Stomach (tissue), 9 donors: ENCODE data around the gene POP5. TPM values are rescaled to one million over a fixed set of nuclear protein-coding genes. Genes with fewer than 3 reads are reported as not detected.

Source experiments
- DNase-seq, 2 donors: peaks; one replicate each; pipeline versions ENCODE4 v3.0.0 to v3.0.0-alpha.2; 2013 to 2019
- H3K27ac ChIP-seq, 5 donors: fragments of 200-600 bp in 4 of 5; sonication (generic) in 4 of 5; one replicate each; pipeline ENCODE4 v1.5.1; 2013 to 2019; ENCODE audit warnings: mild to moderate bottlenecking in 1 of 5, moderate library complexity in 1 of 5
- H3K27me3 ChIP-seq, 3 donors: fragments of 200-600 bp; sonication (generic); one replicate each; pipeline ENCODE4 v1.5.1; 2017 to 2019; ENCODE audit warnings: mixed run types in 1 of 3
- H3K36me3 ChIP-seq, 4 donors: fragments of 200-600 bp; sonication (generic); 1 replicate in 3 of 4; 2 replicates in 1 of 4; pipeline ENCODE4 v1.5.1; 2016 to 2019
- H3K4me1 ChIP-seq, 4 donors: fragments of 200-600 bp; sonication (generic); one replicate each; pipeline ENCODE4 v1.5.1; 2016 to 2019
- H3K4me3 ChIP-seq, 4 donors: fragments of 200-600 bp; sonication (generic) in 3 of 4; one replicate each; pipeline ENCODE4 v1.5.1; 2016 to 2019; ENCODE audit warnings: mild to moderate bottlenecking in 1 of 4
- H3K9me3 ChIP-seq, 4 donors: fragments of 200-600 bp; sonication (generic); one replicate each; pipeline ENCODE4 v1.5.1; 2016 to 2019
- EP300 ChIP-seq: sonication (generic); formaldehyde crosslinking; IDR thresholded peaks from one replicate; pipeline ENCODE4 v1.6.1; 2017; ENCODE audit warnings: antibody characterized with exemption
- POLR2A ChIP-seq, 4 donors: fragments of 450-650 bp; IDR thresholded peaks; one replicate each; pipeline ENCODE4 v1.6.1; 2016; ENCODE audit warnings: antibody characterized with exemption in 4 of 4, control low read depth in 2 of 4, mild to moderate bottlenecking in 1 of 4, moderate library complexity in 1 of 4
- POLR2AphosphoS5 ChIP-seq, 3 donors: sonication (generic); formaldehyde crosslinking; IDR thresholded peaks; one replicate each; pipeline ENCODE4 v1.6.1; 2016; ENCODE audit warnings: antibody characterized with exemption in 3 of 3
- WGBS, 5 donors: extraction: QIAGEN DNeasy Blood & Tissue Kit in 3 of 5; methylation state at CpG; one replicate each; pipeline versions ENCODE4 v1.1.5 to v1.1.7; 2013 to 2018; 5-methylcytosine and 5-hydroxymethylcytosine counted together
- intact Hi-C: fragments of 100-400 bp; cut with DNase I; formaldehyde crosslinking; loops from one replicate; pipeline ENCODE4 v1.15.1; 2023; ENCODE audit warnings: low total_unique reads
- polyA plus RNA-seq, 3 donors: library from polyadenylated mRNA; stranded (reverse); fragments of 200-250 nt; gene quantifications; one replicate each; pipeline ENCODE4 v1.2.3, GENCODE V29; 2013
- total RNA-seq, 5 donors: library from RNA; depleted of rRNA; stranded (reverse); fragments of >200 nt; gene quantifications; one replicate each; pipeline versions ENCODE4 v1.1.0 to v1.2.3, GENCODE V29; 2014 to 2016
- TF ChIP-seq, protein P1 (sequence below), 7 experiments: fragments of 450-650 bp in 4 of 7; fragments of 200-600 bp in 3 of 7; sonication (generic) in 3 of 7; IDR thresholded peaks; one replicate each; pipeline ENCODE4 v1.5.1; 2016 to 2019; ENCODE audit warnings: antibody characterized with exemption in 7 of 7, control low read depth in 2 of 7, mild to moderate bottlenecking in 1 of 7
- donor health status: healthy with polysubstance abuse.
- donor health status: Bipolar disorder and iron deficiency.
- donor health status: healthy.

POP5 gene
- total and polyA plus RNA-seq, 8 donors: 10.5 to 62.3 (median 35.0) TPM

DNA sequence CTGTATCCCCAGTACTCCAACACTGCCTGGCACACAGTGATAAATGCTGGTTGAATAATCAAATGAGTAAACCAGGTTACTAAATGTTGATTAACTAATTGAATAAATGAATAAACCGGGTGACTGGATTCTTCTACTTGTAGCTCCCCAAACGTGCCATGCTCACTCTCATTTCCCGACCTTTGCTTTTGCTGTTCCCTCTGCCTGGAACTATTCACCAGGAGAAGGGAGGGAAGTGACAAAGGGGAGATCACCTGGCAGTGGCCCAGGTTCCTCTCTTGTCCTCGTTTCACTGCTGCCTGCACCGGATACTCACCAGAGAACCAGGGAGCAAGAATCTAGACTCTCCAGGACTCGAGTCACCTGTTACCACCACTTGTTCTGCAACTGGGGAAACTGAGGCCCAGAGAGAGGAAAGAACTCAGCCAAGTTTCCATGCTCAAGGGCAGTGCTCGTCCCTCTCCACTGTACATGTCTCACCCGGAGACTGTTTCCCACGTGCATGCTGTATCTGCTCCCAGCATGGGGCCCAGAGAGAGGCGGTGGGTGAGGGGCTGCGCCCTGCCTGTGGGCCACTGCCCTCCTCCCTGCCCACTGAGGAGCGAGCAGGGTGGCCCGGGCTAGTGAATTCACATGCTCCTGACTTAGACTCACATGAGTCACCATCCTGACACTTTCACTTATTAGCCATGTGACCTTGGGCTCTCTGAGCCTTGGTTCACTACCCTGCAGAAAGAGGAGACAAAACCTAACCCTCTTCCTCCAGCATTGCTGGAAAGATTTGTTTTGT is 17.7 kb upstream of the POP5 start:
- Histone ChIP-seq H3K4me1 (peaks cover 0 to 8% (median 0%) of the 10 kb centered on the region in 4 donors), H3K4me3 (no peak overlapping the region), H3K27ac (no peak overlapping the region), H3K9me3 (no peaks in the 10 kb centered on the region), H3K27me3 (peaks cover 0 to 21% (median 0%) of the 10 kb centered on the region in 3 donors), H3K36me3 (no peaks in the 10 kb centered on the region)
- intact Hi-C loops: no loop called here
- no peak for TF ChIP-seq POLR2AphosphoS5 (IDR thresholded peaks at IDR 0.05)
- no peak for TF ChIP-seq EP300
- TF ChIP-seq, protein P1, sequence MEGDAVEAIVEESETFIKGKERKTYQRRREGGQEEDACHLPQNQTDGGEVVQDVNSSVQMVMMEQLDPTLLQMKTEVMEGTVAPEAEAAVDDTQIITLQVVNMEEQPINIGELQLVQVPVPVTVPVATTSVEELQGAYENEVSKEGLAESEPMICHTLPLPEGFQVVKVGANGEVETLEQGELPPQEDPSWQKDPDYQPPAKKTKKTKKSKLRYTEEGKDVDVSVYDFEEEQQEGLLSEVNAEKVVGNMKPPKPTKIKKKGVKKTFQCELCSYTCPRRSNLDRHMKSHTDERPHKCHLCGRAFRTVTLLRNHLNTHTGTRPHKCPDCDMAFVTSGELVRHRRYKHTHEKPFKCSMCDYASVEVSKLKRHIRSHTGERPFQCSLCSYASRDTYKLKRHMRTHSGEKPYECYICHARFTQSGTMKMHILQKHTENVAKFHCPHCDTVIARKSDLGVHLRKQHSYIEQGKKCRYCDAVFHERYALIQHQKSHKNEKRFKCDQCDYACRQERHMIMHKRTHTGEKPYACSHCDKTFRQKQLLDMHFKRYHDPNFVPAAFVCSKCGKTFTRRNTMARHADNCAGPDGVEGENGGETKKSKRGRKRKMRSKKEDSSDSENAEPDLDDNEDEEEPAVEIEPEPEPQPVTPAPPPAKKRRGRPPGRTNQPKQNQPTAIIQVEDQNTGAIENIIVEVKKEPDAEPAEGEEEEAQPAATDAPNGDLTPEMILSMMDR (IDR thresholded peaks at IDR 0.05): no peak
- no peak for TF ChIP-seq POLR2A (IDR thresholded peaks at IDR 0.05)
- 44 to 56% (median 52%) methylated on average over 8 to 13 of the region's 13 CpGs for WGBS, 5 donors
- DNase-seq: peak; percentile 28 to 30

DNA sequence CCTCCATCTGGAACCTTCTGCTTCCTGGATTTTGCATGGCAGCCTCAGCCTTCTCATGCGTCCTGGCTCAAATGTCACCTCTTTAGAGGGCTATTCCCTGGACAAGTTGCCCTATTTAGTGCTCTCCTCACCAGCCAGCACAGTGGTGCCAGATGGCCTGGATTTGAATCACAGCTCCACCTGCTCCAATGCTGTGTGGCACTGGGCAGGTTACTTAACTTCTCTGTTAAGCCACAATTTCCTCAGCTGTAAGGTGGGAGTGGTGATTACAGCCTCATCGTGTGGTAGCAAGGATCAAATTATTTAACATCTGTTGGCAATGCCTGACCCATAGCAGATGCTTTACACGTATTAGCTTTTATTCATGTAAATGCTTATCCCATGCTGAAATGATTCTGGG is 16.7 kb upstream of the POP5 start:
- no peak overlapping the region for H3K4me3 ChIP-seq
- 68 to 80% (median 75%) methylated on average over 3 of the region's 3 CpGs for WGBS, 5 donors
- no peak for TF ChIP-seq EP300
- TF ChIP-seq, protein P1 (IDR thresholded peaks at IDR 0.05): no peak
- no peak for TF ChIP-seq POLR2AphosphoS5 (IDR thresholded peaks at IDR 0.05)
- peaks cover 0 to 21% (median 0%) of the 10 kb centered on the region in 3 donors for H3K27me3 ChIP-seq
- no peak for DNase-seq
- H3K4me1 ChIP-seq: peaks cover 0 to 8% (median 0%) of the 10 kb centered on the region in 4 donors
- H3K9me3 ChIP-seq: no peaks in the 10 kb centered on the region
- H3K36me3 ChIP-seq: no peaks in the 10 kb centered on the region
- intact Hi-C loops: no loop called here
- no peak overlapping the region for H3K27ac ChIP-seq

DNA sequence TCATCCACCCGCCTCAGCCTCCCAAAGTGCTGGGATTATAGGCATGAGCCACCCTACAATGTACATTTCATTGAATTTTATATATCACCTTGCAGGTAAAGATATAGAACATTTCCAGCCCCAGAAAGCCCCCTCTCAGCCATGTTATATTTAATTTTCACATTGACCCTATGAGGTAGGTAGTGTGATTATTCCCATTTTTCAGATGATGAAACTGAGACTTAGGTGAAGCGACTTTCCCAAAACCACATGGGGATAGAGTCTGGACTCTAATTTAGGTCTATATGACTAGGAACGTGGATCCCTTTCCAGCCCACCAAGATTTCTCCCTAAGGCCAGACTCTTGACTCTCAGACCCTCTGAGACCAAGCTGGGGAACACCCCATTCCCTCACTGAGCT is 15.7 kb upstream of the POP5 start:
- Histone ChIP-seq H3K36me3 (no peaks in the 10 kb centered on the region), H3K4me1 (peaks cover 0 to 8% (median 0%) of the 10 kb centered on the region in 4 donors), H3K27me3 (peaks cover 0 to 21% (median 0%) of the 10 kb centered on the region in 3 donors), H3K9me3 (no peaks in the 10 kb centered on the region), H3K27ac (no peak overlapping the region), H3K4me3 (no peak overlapping the region)
- TF ChIP-seq POLR2AphosphoS5 (IDR thresholded peaks at IDR 0.05): no peak
- TF ChIP-seq POLR2A (IDR thresholded peaks at IDR 0.05): no peak
- TF ChIP-seq EP300: no peak
- TF ChIP-seq, protein P1 (IDR thresholded peaks at IDR 0.05): no peak
- DNase-seq: no peak
- intact Hi-C loops: no loop called here
- 94 to 100% (median 97%) methylated on average over 3 of the region's 3 CpGs for WGBS, 5 donors

DNA sequence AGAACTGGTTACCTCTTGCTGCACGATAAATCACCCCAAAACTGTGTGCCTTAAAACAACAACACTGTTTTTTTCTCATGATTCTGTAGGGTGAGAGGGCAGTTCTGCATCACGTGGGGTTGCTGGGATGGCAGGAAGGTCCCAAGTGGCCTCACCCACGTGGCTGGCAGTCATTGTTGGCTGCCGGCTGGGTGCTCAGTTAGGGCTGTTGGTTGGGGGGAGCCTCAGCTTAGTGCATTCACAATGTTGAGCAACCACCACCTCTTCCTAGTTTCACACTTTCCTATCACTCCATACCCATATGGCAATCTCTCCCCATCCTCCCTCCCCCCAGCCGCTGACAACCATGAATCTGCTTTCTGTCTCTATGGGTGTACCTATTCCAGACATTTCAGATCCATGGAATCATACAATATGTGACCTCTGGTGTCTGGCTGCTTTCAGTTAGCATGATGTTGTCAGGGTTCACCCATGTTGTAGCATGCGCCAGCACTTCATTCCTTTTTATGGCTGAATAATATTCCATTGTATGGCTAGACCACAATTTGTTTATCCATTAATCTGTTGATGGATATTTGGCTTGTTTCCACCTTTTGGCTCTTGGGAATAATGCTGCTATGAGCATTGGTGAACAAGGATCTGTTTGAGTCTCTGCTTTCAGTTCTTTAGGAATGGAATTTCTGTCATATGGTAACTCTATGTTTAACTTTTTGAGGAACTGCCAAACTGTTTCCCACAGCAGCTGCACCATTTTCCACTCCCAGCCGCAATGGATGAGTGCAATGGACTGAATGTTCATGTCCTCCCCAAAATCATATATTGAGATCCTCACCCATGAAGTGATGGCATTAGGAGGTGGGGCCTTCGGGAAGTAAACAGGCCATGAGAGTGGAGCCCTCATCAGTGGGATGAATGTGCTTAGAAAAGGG is 11.2 kb upstream of the POP5 start:
- Histone ChIP-seq H3K27ac (no peak overlapping the region), H3K27me3 (peaks cover 0 to 6% (median 0%) of the 10 kb centered on the region in 3 donors), H3K4me1 (no peaks in the 10 kb centered on the region), H3K9me3 (no peaks in the 10 kb centered on the region), H3K36me3 (no peaks in the 10 kb centered on the region), H3K4me3 (no peak overlapping the region)
- DNase-seq: no peak
- TF ChIP-seq, protein P1 (IDR thresholded peaks at IDR 0.05): no peak
- TF ChIP-seq POLR2AphosphoS5 (IDR thresholded peaks at IDR 0.05) (no peak), EP300 (no peak), POLR2A (IDR thresholded peaks at IDR 0.05) (no peak)
- WGBS, 5 donors: 72 to 81% (median 75%) methylated on average over 8 of the region's 8 CpGs
- intact Hi-C loops: no loop called here
